ENCODE data around the gene DCTN2.
A peak's percentile ranks its signal among the peaks of the same experiment; 100 is the strongest.

Gene DCTN2

GRCh38 chr12:57524814-57525614 is 22.0 kb downstream of the DCTN2 start:
- TF ChIP-seq TEAD4 (IDR thresholded peaks at IDR 0.05) (no peak), USF1 (IDR thresholded peaks at IDR 0.05) (no peak), RAD21 (IDR thresholded peaks at IDR 0.05; ENCODE audit: low read depth) (no peak), CEBPB (IDR thresholded peaks at IDR 0.05) (no peak), CREB1 (IDR thresholded peaks at IDR 0.05; ENCODE audit: low read depth) (no peak), EGR1 (IDR thresholded peaks at IDR 0.05) (no peak), YY1 (IDR thresholded peaks at IDR 0.05; ENCODE audit: low read depth) (no peak), TAF1 (IDR thresholded peaks at IDR 0.05; ENCODE audit: low read depth) (no peak), REST (IDR thresholded peaks at IDR 0.05; ENCODE audit: low read depth) (no peak), NFIC (IDR thresholded peaks at IDR 0.05) (no peak), FOXM1 (IDR thresholded peaks at IDR 0.05; ENCODE audit: borderline replicate concordance, low read depth) (no peak)
- TF ChIP-seq, protein P1, sequence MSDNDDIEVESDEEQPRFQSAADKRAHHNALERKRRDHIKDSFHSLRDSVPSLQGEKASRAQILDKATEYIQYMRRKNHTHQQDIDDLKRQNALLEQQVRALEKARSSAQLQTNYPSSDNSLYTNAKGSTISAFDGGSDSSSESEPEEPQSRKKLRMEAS (IDR thresholded peaks at IDR 0.05) = no peak

DNA sequence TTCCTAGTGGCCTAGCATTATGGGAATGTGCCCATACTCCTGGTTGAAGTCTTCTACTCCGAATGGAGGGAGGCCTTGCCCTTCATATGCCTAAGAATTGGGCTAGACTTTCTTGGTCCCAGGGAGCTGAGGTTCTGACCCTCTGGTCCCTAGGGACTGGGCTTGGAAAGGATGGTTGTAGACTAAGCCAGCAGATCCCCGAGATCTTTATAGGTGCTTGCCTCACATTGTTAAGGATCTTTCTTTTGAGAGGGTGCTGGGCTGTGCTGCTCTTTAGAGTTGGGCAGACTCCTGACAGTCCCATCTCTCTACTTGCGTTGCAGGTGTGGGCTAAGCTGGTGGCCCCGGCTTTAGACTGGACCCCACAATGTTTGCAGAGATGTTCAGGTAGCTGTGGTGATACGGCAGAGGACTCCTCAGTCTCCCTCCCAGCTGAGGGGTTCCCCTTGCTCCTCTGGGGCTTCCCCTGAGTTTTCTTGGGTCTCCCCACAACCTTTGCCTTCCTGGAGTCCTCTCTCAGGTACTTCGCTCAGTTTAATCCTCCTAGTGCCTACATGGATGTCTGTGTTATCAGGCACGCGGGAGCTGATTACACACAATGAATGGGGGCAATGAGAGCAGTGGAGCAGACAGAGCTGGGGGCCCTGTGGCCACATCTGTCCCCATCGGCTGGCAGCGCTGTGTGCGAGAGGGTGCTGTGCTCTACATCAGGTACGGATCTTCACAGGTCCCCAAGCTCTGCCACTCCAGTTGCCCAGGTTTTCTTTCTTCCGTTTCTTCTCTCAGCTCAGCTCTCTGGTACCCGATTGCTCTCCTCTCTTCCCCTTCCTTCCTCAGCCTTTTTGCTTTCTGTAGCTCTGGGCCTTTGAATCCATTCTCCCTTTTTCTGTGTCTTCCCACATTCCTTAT is 23.0 kb downstream of the DCTN2 start:
- TF ChIP-seq USF1 (IDR thresholded peaks at IDR 0.05) = no peak
- TF ChIP-seq NFIC (IDR thresholded peaks at IDR 0.05) = no peak
- TF ChIP-seq ZBTB7A (IDR thresholded peaks at IDR 0.05; ENCODE audit: low read depth) = no peak
- TF ChIP-seq YY1 (IDR thresholded peaks at IDR 0.05; ENCODE audit: low read depth) = no peak
- no peak for TF ChIP-seq TAF1 (IDR thresholded peaks at IDR 0.05; ENCODE audit: low read depth)
- TF ChIP-seq EGR1 (IDR thresholded peaks at IDR 0.05) = no peak
- TF ChIP-seq CREB1 (IDR thresholded peaks at IDR 0.05; ENCODE audit: low read depth) = no peak
- no peak for TF ChIP-seq REST (IDR thresholded peaks at IDR 0.05; ENCODE audit: low read depth)
- TF ChIP-seq FOXM1 (IDR thresholded peaks at IDR 0.05; ENCODE audit: borderline replicate concordance, low read depth) = no peak
- no peak for TF ChIP-seq CEBPB (IDR thresholded peaks at IDR 0.05)

GRCh38 chr12:57522887-57523705 is 23.9 kb downstream of the DCTN2 start:
- TF ChIP-seq TEAD4 (IDR thresholded peaks at IDR 0.05) = no peak
- peak; percentile 53; the same call in 1 of the 2 replicates for TF ChIP-seq ZBTB7A (IDR thresholded peaks at IDR 0.05; ENCODE audit: low read depth)
- no peak for TF ChIP-seq RAD21 (IDR thresholded peaks at IDR 0.05; ENCODE audit: low read depth)

DNA sequence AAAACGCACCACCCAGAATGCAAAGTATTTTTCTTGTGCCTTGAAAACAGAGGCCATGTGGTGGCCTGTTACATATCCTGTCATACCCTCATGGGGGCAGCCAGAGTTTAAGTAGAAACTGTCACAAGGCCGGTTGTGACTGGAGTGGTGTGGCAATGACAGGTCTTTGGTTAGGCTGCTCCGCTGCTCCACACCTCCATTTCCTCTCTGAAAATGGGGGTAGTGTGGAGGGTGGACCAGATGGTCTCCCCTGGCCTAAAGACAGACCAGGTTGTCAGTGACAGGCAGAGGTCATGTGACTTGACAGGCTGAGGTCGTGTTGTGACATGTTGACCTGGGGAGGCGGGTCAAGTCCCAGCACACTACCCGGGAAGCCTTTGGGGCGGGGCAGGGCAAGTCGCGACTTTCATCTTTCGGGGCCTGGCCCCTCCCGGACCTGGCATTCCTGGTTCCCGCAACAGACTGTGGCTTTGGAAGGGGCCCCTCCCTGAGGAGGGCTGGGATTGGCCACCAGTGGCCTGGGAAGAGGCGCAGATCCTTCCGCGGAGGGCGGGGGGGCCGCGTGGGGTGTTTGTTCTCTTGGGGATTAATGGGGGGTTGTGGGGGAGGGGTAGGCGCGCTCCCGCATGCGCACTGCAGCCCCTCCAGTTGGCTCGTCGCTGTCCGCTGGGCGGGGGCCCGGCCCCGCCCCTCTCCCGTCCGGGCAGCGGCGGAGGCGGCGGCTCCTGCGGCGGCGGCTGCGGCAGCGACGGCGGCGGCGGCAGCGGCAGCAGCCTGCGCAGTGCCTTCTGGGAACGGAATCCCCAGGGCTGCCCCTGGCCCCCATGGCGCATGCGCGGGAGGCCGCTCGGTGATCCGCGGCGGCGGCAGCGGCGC is 24.7 kb downstream of the DCTN2 start, which contains the start of gene MBD6:
Gene MBD6, plus strand, starts transcription at position 814 of the 876 bp plus-strand sequence. CDS start 1,480 bp downstream, outside the sequence.
- TF ChIP-seq REST (IDR thresholded peaks at IDR 0.05; ENCODE audit: low read depth) (no peak), EP300 (IDR thresholded peaks at IDR 0.05; ENCODE audit: borderline replicate concordance) (no peak; the same call in none of the 2 replicates), CEBPB (IDR thresholded peaks at IDR 0.05) (no peak), FOXM1 (IDR thresholded peaks at IDR 0.05; ENCODE audit: borderline replicate concordance, low read depth) (no peak; the same call in 1 of the 2 replicates), ZBTB7A (IDR thresholded peaks at IDR 0.05; ENCODE audit: low read depth) (peak; percentile 53; the same call in 1 of the 2 replicates), NFIC (IDR thresholded peaks at IDR 0.05) (no peak; the same call in 1 of the 2 replicates), TEAD4 (IDR thresholded peaks at IDR 0.05) (peak; percentile 63), EGR1 (IDR thresholded peaks at IDR 0.05) (peak; percentile 43), CREB1 (IDR thresholded peaks at IDR 0.05; ENCODE audit: low read depth) (no peak), TAF1 (IDR thresholded peaks at IDR 0.05; ENCODE audit: low read depth) (peak; percentile 56; the same call in 1 of the 2 replicates), RAD21 (IDR thresholded peaks at IDR 0.05; ENCODE audit: low read depth) (no peak), TCF12 (IDR thresholded peaks at IDR 0.05; ENCODE audit: low read depth) (0 out of 2 replicates have a peak, but pooled peaks have one; percentile 65), USF1 (IDR thresholded peaks at IDR 0.05) (peak; percentile 90), YY1 (IDR thresholded peaks at IDR 0.05; ENCODE audit: low read depth) (peak; percentile 36; the same call in 1 of the 2 replicates)
- TF ChIP-seq, protein P1 (IDR thresholded peaks at IDR 0.05) = peak; percentile 50; the same call in 1 of the 2 replicates
